Activated CD8-positive, alpha-beta T cell treated with anti-CD3 and anti-CD28 coated beads for 36 hours (primary cell): ENCODE measurements around the gene CLEC16A. TPM values are rescaled to one million over a fixed set of nuclear protein-coding genes. Genes with fewer than 3 reads are reported as not detected.

ENCODE experiments used
- ATAC-seq: fragments of 200-7000 bp; cut with Tn5 transposase; one replicate; pipeline ENCODE4 v1.10.0; 2021; ENCODE audit warnings: mild to moderate bottlenecking, moderate library complexity
- CTCF ChIA-PET: fragments of 350-600 bp; sonication (Branson Sonifier 250); formaldehyde crosslinking; loops from one replicate; lab custom pipeline; 2021; ENCODE audit warnings: antibody characterized with exemption; lab: Charles Lee
- POLR2A ChIA-PET: fragments of 350-600 bp; sonication (Branson Sonifier 250); formaldehyde crosslinking; loops from one replicate; lab custom pipeline; 2021; ENCODE audit warnings: antibody characterized with exemption; lab: Charles Lee
- DNase-seq: peaks from one replicate; pipeline ENCODE4 v3.0.0-alpha.2; 2020
- H3K27ac Mint-ChIP-seq: one replicate; pipeline ENCODE4 v1.8.0; 2021; ENCODE audit warnings: mild to moderate bottlenecking, mixed read lengths
- H3K27me3 Mint-ChIP-seq: one replicate; pipeline ENCODE4 v1.8.0; 2021; ENCODE audit warnings: mixed read lengths
- H3K36me3 Mint-ChIP-seq: one replicate; pipeline ENCODE4 v1.8.0; 2021; ENCODE audit warnings: low read depth, mixed read lengths
- H3K4me1 Mint-ChIP-seq: one replicate; pipeline ENCODE4 v1.8.0; 2021; ENCODE audit warnings: low read depth, mixed read lengths
- H3K4me3 Mint-ChIP-seq: one replicate; pipeline ENCODE4 v1.8.0; 2021; ENCODE audit warnings: mild to moderate bottlenecking, moderate library complexity, mixed read lengths
- H3K9me3 Mint-ChIP-seq: one replicate; pipeline ENCODE4 v1.8.0; 2021; ENCODE audit warnings: mixed read lengths
- intact Hi-C: fragments of 100-400 bp; cut with micrococcal nuclease; formaldehyde crosslinking; loops from one replicate; pipeline ENCODE4 v1.10.0; 2022
- total RNA-seq, 2 experiments: library from RNA; stranded (reverse); gene quantifications; one replicate each; pipeline ENCODE4 v1.2.3, GENCODE V29; 2021
- TF ChIP-seq, protein P1 (sequence below): fragments of 200-600 bp; IDR thresholded peaks from one replicate; pipeline ENCODE4 v1.8.0; 2022; ENCODE audit warnings: antibody characterized with exemption, mild to moderate bottlenecking

CLEC16A gene
- total RNA-seq, 2 experiments from 2014 or later: 20.4 to 21.7 TPM

- H3K36me3 Mint-ChIP-seq: peaks cover 33% of the 10 kb centered on the region
- H3K4me3 Mint-ChIP-seq: peak within 1 kb of the TSS; percentile 97
- ChIA-PET CTCF (interaction anchor here (0.7 to 6.8 kb wide), 4 partner anchors 12 to 24 kb away, joined by 3 to 40 read pairs (median 4); no protein-coding TSS in a partner anchor), POLR2A (no interaction called here)
- TF ChIP-seq, protein P1, sequence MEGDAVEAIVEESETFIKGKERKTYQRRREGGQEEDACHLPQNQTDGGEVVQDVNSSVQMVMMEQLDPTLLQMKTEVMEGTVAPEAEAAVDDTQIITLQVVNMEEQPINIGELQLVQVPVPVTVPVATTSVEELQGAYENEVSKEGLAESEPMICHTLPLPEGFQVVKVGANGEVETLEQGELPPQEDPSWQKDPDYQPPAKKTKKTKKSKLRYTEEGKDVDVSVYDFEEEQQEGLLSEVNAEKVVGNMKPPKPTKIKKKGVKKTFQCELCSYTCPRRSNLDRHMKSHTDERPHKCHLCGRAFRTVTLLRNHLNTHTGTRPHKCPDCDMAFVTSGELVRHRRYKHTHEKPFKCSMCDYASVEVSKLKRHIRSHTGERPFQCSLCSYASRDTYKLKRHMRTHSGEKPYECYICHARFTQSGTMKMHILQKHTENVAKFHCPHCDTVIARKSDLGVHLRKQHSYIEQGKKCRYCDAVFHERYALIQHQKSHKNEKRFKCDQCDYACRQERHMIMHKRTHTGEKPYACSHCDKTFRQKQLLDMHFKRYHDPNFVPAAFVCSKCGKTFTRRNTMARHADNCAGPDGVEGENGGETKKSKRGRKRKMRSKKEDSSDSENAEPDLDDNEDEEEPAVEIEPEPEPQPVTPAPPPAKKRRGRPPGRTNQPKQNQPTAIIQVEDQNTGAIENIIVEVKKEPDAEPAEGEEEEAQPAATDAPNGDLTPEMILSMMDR: no peak
- H3K27me3 Mint-ChIP-seq: no peaks in the 10 kb centered on the region
- intact Hi-C loops: no loop called here
- no peaks in the 10 kb centered on the region for H3K9me3 Mint-ChIP-seq
- ATAC-seq: peak; percentile 89
- H3K27ac Mint-ChIP-seq: peak within 1 kb of the TSS; percentile 89
- H3K4me1 Mint-ChIP-seq: peaks cover 69% of the 10 kb centered on the region
- DNase-seq: peak; percentile 96
These were observed 1.9 kb upstream of the CLEC16A start, which contains the start of gene DEXI for GRCh38 chr16:10942352-10943063. Gene DEXI (minus strand): TSS chr16:10942468. CDS start chr16:10942005, 463 bp downstream.

GRCh38 chr16:10943064-10943353, 1.4 kb upstream of the CLEC16A start:
- H3K27ac Mint-ChIP-seq: no peak overlapping the region
- ChIA-PET POLR2A (no interaction called here), CTCF (no interaction called here)
- TF ChIP-seq, protein P1: no peak
- H3K4me3 Mint-ChIP-seq: peak overlapping the region; percentile 97
- no peak for DNase-seq
- ATAC-seq: no peak
- intact Hi-C loops: no loop called here
- H3K9me3 Mint-ChIP-seq: no peaks in the 10 kb centered on the region
- H3K4me1 Mint-ChIP-seq: peaks cover 66% of the 10 kb centered on the region
- H3K36me3 Mint-ChIP-seq: peaks cover 32% of the 10 kb centered on the region
- H3K27me3 Mint-ChIP-seq: no peaks in the 10 kb centered on the region

DNA sequence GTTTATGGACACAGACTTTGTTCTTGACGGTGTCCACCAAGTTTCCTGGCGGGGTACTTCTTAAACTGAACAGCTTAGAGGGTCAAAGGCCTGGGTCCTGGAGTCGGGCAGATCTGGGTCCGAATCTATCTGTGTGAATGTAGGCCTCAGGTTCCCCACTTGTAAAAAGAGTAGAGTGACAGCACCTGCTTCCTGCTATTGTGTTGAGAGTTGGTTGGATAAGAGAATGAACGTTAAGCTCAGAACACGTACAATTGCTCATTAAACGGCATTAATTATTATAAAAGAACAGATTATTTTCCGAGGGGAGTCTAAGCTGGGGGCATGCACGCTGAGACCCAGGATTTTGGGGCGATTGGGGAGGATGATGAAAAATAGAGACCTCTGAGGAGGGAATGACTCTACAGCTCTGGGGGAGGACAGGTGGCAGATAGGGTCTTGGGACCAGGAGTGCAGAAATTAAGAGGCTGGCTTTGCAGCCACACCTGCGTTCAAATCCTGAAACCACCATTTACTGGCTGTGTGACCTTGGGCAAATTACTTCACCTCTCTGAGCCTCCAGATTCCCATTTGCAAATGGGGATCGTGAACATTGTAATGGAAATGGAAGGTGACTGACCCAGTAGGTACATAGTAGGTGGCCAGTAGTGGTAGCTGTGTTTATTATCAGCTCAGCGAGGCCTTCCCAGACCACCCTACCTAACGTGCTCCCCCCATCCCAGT, 862 bp downstream of the CLEC16A start:
- H3K9me3 Mint-ChIP-seq: no peaks in the 10 kb centered on the region
- H3K27ac Mint-ChIP-seq: peak overlapping the region; percentile 79
- ATAC-seq: no peak
- H3K4me1 Mint-ChIP-seq: peaks cover 64% of the 10 kb centered on the region
- H3K27me3 Mint-ChIP-seq: no peaks in the 10 kb centered on the region
- no peak for DNase-seq
- TF ChIP-seq, protein P1: no peak
- peak overlapping the region; percentile 87 for H3K4me3 Mint-ChIP-seq
- intact Hi-C loops: no loop called here
- ChIA-PET CTCF (interaction anchor here (0.6 to 1.9 kb wide), 6 partner anchors 9 to 454 kb away, joined by 3 to 8 read pairs (median 3); partner anchors contain the start of gene SOCS1), POLR2A (interaction anchor here (1.2 to 2.1 kb wide), 2 partner anchors 19 to 309 kb away, joined by 5 to 6 read pairs; no protein-coding TSS in a partner anchor)
- peaks cover 10% of the 10 kb centered on the region for H3K36me3 Mint-ChIP-seq

DNA sequence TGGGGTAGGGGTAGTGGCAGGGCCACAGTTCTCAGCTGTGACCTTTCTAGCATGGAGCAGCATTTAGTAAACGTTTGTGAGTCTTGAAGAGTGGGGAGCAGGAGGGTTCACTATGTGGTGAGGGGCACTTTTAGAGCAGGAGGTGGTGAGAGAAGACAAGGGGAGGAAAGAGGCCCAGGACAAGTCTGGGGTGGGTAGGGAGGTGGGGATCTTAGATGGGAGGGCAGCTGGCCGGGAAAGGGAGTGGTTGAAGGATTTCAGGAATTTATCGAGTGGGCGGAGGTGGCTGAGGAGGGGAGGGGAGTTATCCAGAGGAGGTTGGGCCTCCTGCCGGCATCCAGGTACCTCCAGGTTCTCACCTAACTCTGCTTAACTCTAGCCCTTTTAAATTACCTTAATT, 1.9 kb downstream of the CLEC16A start:
- H3K9me3 Mint-ChIP-seq: no peaks in the 10 kb centered on the region
- intact Hi-C loops: no loop called here
- H3K4me3 Mint-ChIP-seq: peak overlapping the region; percentile 87
- ChIA-PET POLR2A (interaction anchor here (0.9 kb wide), 1 partner anchor 306 kb away, joined by 3 read pairs; no protein-coding TSS in a partner anchor), CTCF (interaction anchor here (9.9 kb wide), 1 partner anchor 17 kb away, joined by 121 read pairs; no protein-coding TSS in a partner anchor)
- peaks cover 58% of the 10 kb centered on the region for H3K4me1 Mint-ChIP-seq
- no peaks in the 10 kb centered on the region for H3K27me3 Mint-ChIP-seq
- no peak for ATAC-seq
- peaks cover 2% of the 10 kb centered on the region for H3K36me3 Mint-ChIP-seq
- TF ChIP-seq, protein P1: no peak
- peak overlapping the region; percentile 7 for H3K27ac Mint-ChIP-seq
- no peak for DNase-seq
